Gastrocnemius medialis (tissue), 4 donors: ENCODE measurements around the gene ACP7. TPM values are rescaled to one million over a fixed set of nuclear protein-coding genes. Genes with fewer than 3 reads are reported as not detected.

Source experiments
- ATAC-seq, 2 donors: fragments of 150-250 bp; one replicate each; pipeline ENCODE4 v1.9.1; 2016
- DNase-seq, 2 donors: peaks; one replicate each; pipeline ENCODE4 v3.0.0-alpha.2; 2019
- H3K27ac ChIP-seq, 4 donors: fragments of 200-600 bp; sonication (generic); 1 replicate in 1 of 4; 2 replicates in 3 of 4; pipeline ENCODE4 v1.5.1; 2016 to 2018; ENCODE audit warnings: mild to moderate bottlenecking in 2 of 4, moderate library complexity in 1 of 4
- H3K27me3 ChIP-seq, 3 donors: fragments of 200-600 bp; sonication (generic) in 2 of 3; 1 replicate in 1 of 3; 2 replicates in 2 of 3; pipeline versions ENCODE4 v1.5.1 to v1.6.0; 2016 to 2019; ENCODE audit warnings: mild to moderate bottlenecking in 1 of 3, moderate library complexity in 1 of 3
- H3K36me3 ChIP-seq, 2 donors: fragments of 200-600 bp; sonication (generic) in 1 of 2; one replicate each; pipeline ENCODE4 v1.5.1; 2017 to 2018
- H3K4me1 ChIP-seq, 2 donors: fragments of 200-600 bp; sonication (generic) in 1 of 2; one replicate each; pipeline ENCODE4 v1.5.1; 2016 to 2017; ENCODE audit warnings: mild to moderate bottlenecking in 2 of 2
- H3K4me3 ChIP-seq, 4 donors: fragments of 200-600 bp; sonication (generic) in 3 of 4; 1 replicate in 1 of 4; 2 replicates in 3 of 4; pipeline ENCODE4 v1.5.1; 2016 to 2019; ENCODE audit warnings: mild to moderate bottlenecking in 2 of 4
- H3K9me3 ChIP-seq, 3 donors: fragments of 200-600 bp; sonication (generic) in 2 of 3; 1 replicate in 1 of 3; 2 replicates in 2 of 3; pipeline ENCODE4 v1.5.1; 2016 to 2019
- POLR2A ChIP-seq, 2 donors: fragments of 450-650 bp; IDR thresholded peaks; one replicate each; pipeline ENCODE4 v1.6.1; 2017; ENCODE audit warnings: antibody characterized with exemption in 2 of 2, mild to moderate bottlenecking in 2 of 2, moderate library complexity in 2 of 2
- in situ Hi-C, 4 donors: fragments of 200-750 bp; cut with MboI; loops; one replicate each; pipeline versions ENCODE4 v1.15.0 to v1.8.0; 2017; ENCODE audit warnings: low sequenced_read_pairs in 4 of 4
- intact Hi-C: fragments of 100-400 bp; cut with DNase I; formaldehyde crosslinking; loops from one replicate; pipeline ENCODE4 v1.15.1; 2023; ENCODE audit warnings: low total_unique reads
- total RNA-seq, 4 donors: library from RNA; depleted of rRNA; stranded (reverse); fragments of >200 nt; gene quantifications; one replicate each; pipeline versions ENCODE4 v1.1.0 to v1.2.3, GENCODE V29; 2016
- TF ChIP-seq, protein P1 (sequence below), 5 experiments: fragments of 450-650 bp in 3 of 5; fragments of 200-600 bp in 2 of 5; sonication (generic) in 2 of 5; IDR thresholded peaks in 4 of 5; conservative IDR thresholded peaks in 1 of 5; 1 replicate in 4 of 5; 2 replicates in 1 of 5; pipeline ENCODE4 v1.5.1; 2016 to 2019; ENCODE audit warnings: antibody characterized with exemption in 5 of 5, mild to moderate bottlenecking in 3 of 5, moderate library complexity in 3 of 5

The ACP7 gene
- total RNA-seq, 4 donors from 2014 or later = not detected

DNA sequence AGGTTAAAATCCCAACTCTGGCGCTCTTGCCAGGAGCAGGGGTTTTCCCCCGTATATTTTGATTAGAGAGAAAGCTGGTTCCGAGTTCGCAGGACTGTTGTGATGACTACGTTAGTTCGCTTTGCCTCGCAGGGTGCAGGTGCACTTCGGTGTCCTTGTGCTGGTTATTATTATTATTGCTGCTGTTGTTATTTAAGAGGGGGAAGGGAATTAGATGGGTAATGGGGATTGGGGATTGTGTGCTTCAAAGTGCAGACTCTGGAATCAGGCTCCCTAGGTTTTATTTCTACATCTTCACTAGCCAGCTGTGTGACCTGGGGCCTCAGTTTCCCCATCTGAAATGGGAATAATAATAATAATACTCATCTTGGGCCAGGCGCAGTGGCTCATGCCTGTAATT is 15.2 kb downstream of the ACP7 start:
- peaks cover 15 to 33% (median 18%) of the 10 kb centered on the region in 3 donors for H3K27me3 ChIP-seq
- intact Hi-C loops (no loop called here), in situ Hi-C loops (no loop called here)
- H3K4me3 ChIP-seq = no peak overlapping the region
- DNase-seq (no peak), ATAC-seq (no peak)
- TF ChIP-seq, protein P1, sequence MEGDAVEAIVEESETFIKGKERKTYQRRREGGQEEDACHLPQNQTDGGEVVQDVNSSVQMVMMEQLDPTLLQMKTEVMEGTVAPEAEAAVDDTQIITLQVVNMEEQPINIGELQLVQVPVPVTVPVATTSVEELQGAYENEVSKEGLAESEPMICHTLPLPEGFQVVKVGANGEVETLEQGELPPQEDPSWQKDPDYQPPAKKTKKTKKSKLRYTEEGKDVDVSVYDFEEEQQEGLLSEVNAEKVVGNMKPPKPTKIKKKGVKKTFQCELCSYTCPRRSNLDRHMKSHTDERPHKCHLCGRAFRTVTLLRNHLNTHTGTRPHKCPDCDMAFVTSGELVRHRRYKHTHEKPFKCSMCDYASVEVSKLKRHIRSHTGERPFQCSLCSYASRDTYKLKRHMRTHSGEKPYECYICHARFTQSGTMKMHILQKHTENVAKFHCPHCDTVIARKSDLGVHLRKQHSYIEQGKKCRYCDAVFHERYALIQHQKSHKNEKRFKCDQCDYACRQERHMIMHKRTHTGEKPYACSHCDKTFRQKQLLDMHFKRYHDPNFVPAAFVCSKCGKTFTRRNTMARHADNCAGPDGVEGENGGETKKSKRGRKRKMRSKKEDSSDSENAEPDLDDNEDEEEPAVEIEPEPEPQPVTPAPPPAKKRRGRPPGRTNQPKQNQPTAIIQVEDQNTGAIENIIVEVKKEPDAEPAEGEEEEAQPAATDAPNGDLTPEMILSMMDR (IDR thresholded peaks at IDR 0.05 in 4 of 5, conservative IDR thresholded peaks at IDR 0.05 in 1 of 5) = no peak
- no peak for TF ChIP-seq POLR2A (IDR thresholded peaks at IDR 0.05)
- H3K9me3 ChIP-seq = no peaks in the 10 kb centered on the region
- no peaks in the 10 kb centered on the region for H3K4me1 ChIP-seq
- H3K36me3 ChIP-seq = no peaks in the 10 kb centered on the region
- no peak overlapping the region for H3K27ac ChIP-seq

DNA sequence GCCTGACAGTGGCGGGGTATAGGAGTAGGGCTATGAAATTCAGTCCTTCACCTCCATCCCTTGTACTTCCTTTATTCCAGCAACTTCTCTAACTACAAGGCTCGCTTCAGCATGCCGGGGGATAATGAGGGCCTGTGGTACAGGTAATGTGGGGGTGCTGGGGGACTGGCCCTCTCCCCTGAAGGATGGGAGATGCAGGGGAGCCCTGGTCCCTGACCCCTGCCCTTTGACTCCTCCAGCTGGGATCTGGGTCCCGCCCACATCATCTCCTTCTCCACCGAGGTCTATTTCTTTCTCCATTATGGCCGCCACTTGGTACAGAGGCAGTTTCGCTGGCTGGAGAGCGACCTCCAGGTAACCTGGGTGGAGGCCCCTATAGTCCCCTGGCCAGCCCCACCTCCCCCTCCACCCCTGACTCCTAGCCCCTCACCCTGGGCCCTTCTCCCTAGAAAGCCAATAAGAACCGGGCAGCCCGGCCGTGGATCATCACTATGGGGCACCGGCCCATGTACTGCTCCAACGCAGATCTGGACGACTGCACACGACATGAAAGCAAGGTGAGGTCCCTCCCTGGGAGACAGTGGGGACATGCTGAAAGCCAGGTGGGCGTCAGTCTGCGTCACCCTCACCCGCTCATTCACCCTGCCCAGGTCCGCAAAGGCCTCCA is 16.5 kb downstream of the ACP7 start:
- Histone ChIP-seq H3K9me3 (no peaks in the 10 kb centered on the region), H3K4me3 (no peak overlapping the region), H3K36me3 (no peaks in the 10 kb centered on the region), H3K4me1 (no peaks in the 10 kb centered on the region), H3K27me3 (peaks cover 15 to 25% (median 22%) of the 10 kb centered on the region in 3 donors), H3K27ac (no peak overlapping the region)
- in situ Hi-C loops (loop anchor here in 2 of 4 donors (25.0 kb wide), 1 partner anchor 437 kb away; the partner anchor contains the start of genes EID2 (in 2 of the 2) and EID2B (in 2 of the 2)), intact Hi-C loops (no loop called here)
- no peak for DNase-seq
- ATAC-seq = no peak
- no peak for TF ChIP-seq POLR2A (IDR thresholded peaks at IDR 0.05)
- TF ChIP-seq, protein P1 (IDR thresholded peaks at IDR 0.05 in 4 of 5, conservative IDR thresholded peaks at IDR 0.05 in 1 of 5) = no peak

DNA sequence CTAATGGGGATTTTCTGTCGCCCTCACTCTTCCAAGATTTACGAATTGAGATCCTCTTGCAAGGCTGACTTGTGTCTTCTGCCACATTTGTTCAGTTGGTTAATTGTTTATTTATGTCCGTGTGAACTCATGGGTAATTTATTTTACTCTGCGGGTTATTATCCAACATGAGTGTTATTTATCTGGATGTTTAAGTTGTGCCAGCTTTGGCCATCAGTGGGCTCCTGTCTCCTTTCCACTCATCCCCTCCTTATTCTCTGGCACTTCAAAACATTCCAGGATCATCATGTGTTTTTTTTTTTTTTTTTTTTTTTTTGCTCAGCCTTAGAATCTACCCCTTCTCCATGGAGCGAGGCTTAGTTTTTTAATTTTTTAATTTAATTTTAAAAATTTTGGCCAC is 19.0 kb downstream of the ACP7 start:
- in situ Hi-C loops = loop anchor here in 2 of 4 donors (25.0 kb wide), 1 partner anchor 434 kb away; the partner anchor contains the start of genes EID2 (in 2 of the 2) and EID2B (in 2 of the 2)
- no peak for ATAC-seq
- Histone ChIP-seq H3K4me1 (no peaks in the 10 kb centered on the region), H3K9me3 (no peaks in the 10 kb centered on the region), H3K36me3 (no peaks in the 10 kb centered on the region), H3K4me3 (no peak overlapping the region), H3K27me3 (peaks cover 8 to 22% (median 12%) of the 10 kb centered on the region in 3 donors), H3K27ac (no peak overlapping the region)
- intact Hi-C loops = no loop called here
- no peak for TF ChIP-seq POLR2A (IDR thresholded peaks at IDR 0.05)
- TF ChIP-seq, protein P1 (IDR thresholded peaks at IDR 0.05 in 4 of 5, conservative IDR thresholded peaks at IDR 0.05 in 1 of 5) = no peak
- no peak for DNase-seq

DNA sequence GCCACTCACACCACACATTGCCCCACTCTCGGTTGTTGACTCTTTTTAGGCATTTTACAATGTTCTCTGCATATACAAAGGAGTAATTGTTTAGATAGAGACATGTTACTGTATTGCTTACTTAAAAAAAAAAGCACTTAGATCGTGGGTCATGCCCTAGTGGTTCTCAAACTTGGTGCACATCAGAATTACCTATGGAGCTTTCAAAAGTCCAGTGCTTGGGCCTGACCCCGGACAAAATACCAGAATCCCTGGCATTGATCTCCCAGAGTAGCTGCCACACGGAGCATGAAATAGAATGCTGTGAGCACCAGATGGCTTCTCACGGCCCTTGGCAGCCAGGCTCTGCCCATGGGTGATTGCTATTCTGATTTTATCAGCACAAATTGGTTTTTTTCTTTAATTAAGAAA is 20.0 kb downstream of the ACP7 start:
- Histone ChIP-seq H3K27me3 (peaks cover 0 to 18% (median 5%) of the 10 kb centered on the region in 3 donors), H3K4me3 (no peak overlapping the region), H3K9me3 (no peaks in the 10 kb centered on the region), H3K4me1 (no peaks in the 10 kb centered on the region), H3K36me3 (no peaks in the 10 kb centered on the region), H3K27ac (no peak overlapping the region)
- DNase-seq = no peak
- intact Hi-C loops = no loop called here
- ATAC-seq = no peak
- in situ Hi-C loops = loop anchor here in 2 of 4 donors (25.0 kb wide), 1 partner anchor 433 kb away; the partner anchor contains the start of genes EID2 (in 2 of the 2) and EID2B (in 2 of the 2)
- TF ChIP-seq POLR2A (IDR thresholded peaks at IDR 0.05) = no peak
- TF ChIP-seq, protein P1 (IDR thresholded peaks at IDR 0.05 in 4 of 5, conservative IDR thresholded peaks at IDR 0.05 in 1 of 5) = no peak
